Esophagus squamous epithelium (tissue), 4 donors: ENCODE data around the gene INVS.
"Not testable (repeated sequence)": the region's sequence is repeated elsewhere in the genome, so short reads cannot be mapped to it uniquely, and the experiment has no call there.

Experiments
- CTCF ChIP-seq, 6 experiments: fragments of 450-650 bp in 4 of 6; fragments of 200-600 bp in 2 of 6; sonication (generic) in 2 of 6; IDR thresholded peaks; one replicate each; pipeline ENCODE4 v1.5.1; 2016 to 2019; ENCODE audit warnings: antibody characterized with exemption in 6 of 6, mild to moderate bottlenecking in 4 of 6, moderate library complexity in 4 of 6
- POLR2A ChIP-seq, 4 donors: fragments of 450-650 bp; IDR thresholded peaks; one replicate each; pipeline ENCODE4 v1.6.1; 2017; ENCODE audit warnings: antibody characterized with exemption in 4 of 4, mild to moderate bottlenecking in 4 of 4, moderate library complexity in 3 of 4

GRCh38 chr9:100062683-100063082 lies 36.4 kb upstream of the INVS start:
- TF ChIP-seq CTCF, POLR2A (IDR thresholded peaks at IDR 0.05): not testable (repeated sequence)
